Measurements from ENCODE around the gene DUOXA1. TPM values are rescaled to one million over a fixed set of nuclear protein-coding genes. Genes with fewer than 3 reads are reported as not detected.
"Not testable (repeated sequence)": the region's sequence is repeated elsewhere in the genome, so short reads cannot be mapped to it uniquely, and the experiment has no call there.

DUOXA1 gene
- total RNA-seq, 6 experiments from 2014 or later = 0.09 to 0.31 (median 0.16) TPM; not detected in 3

- H3K4me3 Mint-ChIP-seq = no peak overlapping the region
- H3K27ac Mint-ChIP-seq = no peak overlapping the region
- H3K4me1 Mint-ChIP-seq (ENCODE audit: low read depth) = no peaks in the 10 kb centered on the region
- H3K27me3 Mint-ChIP-seq (ENCODE audit: insufficient read depth) = peaks cover 8% of the 10 kb centered on the region
- H3K9me3 Mint-ChIP-seq = no peaks in the 10 kb centered on the region
- TF ChIP-seq CTCF (IDR thresholded peaks at IDR 0.05) = no peak
- DNase-seq = no peak
- no peaks in the 10 kb centered on the region for H3K36me3 Mint-ChIP-seq (ENCODE audit: low read depth)
These were observed 46.5 kb downstream of the DUOXA1 start for GRCh38 chr15:45083223-45083622.

- not testable (repeated sequence) for DNase-seq; H3K27ac Mint-ChIP-seq; H3K9me3 Mint-ChIP-seq; H3K4me3 Mint-ChIP-seq; H3K27me3 Mint-ChIP-seq (ENCODE audit: insufficient read depth); H3K36me3 Mint-ChIP-seq (ENCODE audit: low read depth); H3K4me1 Mint-ChIP-seq (ENCODE audit: low read depth)
These were observed 47.3 kb downstream of the DUOXA1 start for GRCh38 chr15:45082412-45082811.

GRCh38 chr15:45080593-45080992, 49.1 kb downstream of the DUOXA1 start:
- H3K4me3 Mint-ChIP-seq; H3K27me3 Mint-ChIP-seq (ENCODE audit: insufficient read depth); H3K9me3 Mint-ChIP-seq: not testable (repeated sequence)

GRCh38 chr15:45079628-45080246, 49.9 kb downstream of the DUOXA1 start:
- H3K4me1 Mint-ChIP-seq (ENCODE audit: low read depth); DNase-seq; H3K4me3 Mint-ChIP-seq; H3K27ac Mint-ChIP-seq; H3K36me3 Mint-ChIP-seq (ENCODE audit: low read depth); H3K27me3 Mint-ChIP-seq (ENCODE audit: insufficient read depth); H3K9me3 Mint-ChIP-seq: not testable (repeated sequence)

More at GRCh38 chr15:45080593-45080992, 49.1 kb downstream of the DUOXA1 start:
- H3K4me1 Mint-ChIP-seq (ENCODE audit: low read depth); H3K27ac Mint-ChIP-seq; DNase-seq; H3K36me3 Mint-ChIP-seq (ENCODE audit: low read depth): not testable (repeated sequence)

GRCh38 chr15:45079201-45079600, 50.5 kb downstream of the DUOXA1 start:
- DNase-seq; H3K27me3 Mint-ChIP-seq (ENCODE audit: insufficient read depth); H3K27ac Mint-ChIP-seq; H3K4me3 Mint-ChIP-seq; H3K4me1 Mint-ChIP-seq (ENCODE audit: low read depth); H3K9me3 Mint-ChIP-seq; H3K36me3 Mint-ChIP-seq (ENCODE audit: low read depth): not testable (repeated sequence)

GRCh38 chr15:45077391-45077790, 52.3 kb downstream of the DUOXA1 start:
- DNase-seq; H3K9me3 Mint-ChIP-seq; H3K27ac Mint-ChIP-seq; H3K4me3 Mint-ChIP-seq; H3K4me1 Mint-ChIP-seq (ENCODE audit: low read depth); H3K27me3 Mint-ChIP-seq (ENCODE audit: insufficient read depth); H3K36me3 Mint-ChIP-seq (ENCODE audit: low read depth): not testable (repeated sequence)

GRCh38 chr15:45075440-45076320, 54.0 kb downstream of the DUOXA1 start:
- DNase-seq; H3K27me3 Mint-ChIP-seq (ENCODE audit: insufficient read depth); H3K9me3 Mint-ChIP-seq; H3K36me3 Mint-ChIP-seq (ENCODE audit: low read depth); H3K4me3 Mint-ChIP-seq; H3K27ac Mint-ChIP-seq; H3K4me1 Mint-ChIP-seq (ENCODE audit: low read depth): not testable (repeated sequence)

GRCh38 chr15:45073602-45074001, 56.1 kb downstream of the DUOXA1 start:
- not testable (repeated sequence) for H3K4me1 Mint-ChIP-seq (ENCODE audit: low read depth); H3K27ac Mint-ChIP-seq; DNase-seq; H3K27me3 Mint-ChIP-seq (ENCODE audit: insufficient read depth); H3K36me3 Mint-ChIP-seq (ENCODE audit: low read depth); H3K9me3 Mint-ChIP-seq; H3K4me3 Mint-ChIP-seq

- H3K27ac Mint-ChIP-seq; H3K4me1 Mint-ChIP-seq (ENCODE audit: low read depth); H3K36me3 Mint-ChIP-seq (ENCODE audit: low read depth); H3K4me3 Mint-ChIP-seq; DNase-seq; H3K27me3 Mint-ChIP-seq (ENCODE audit: insufficient read depth); H3K9me3 Mint-ChIP-seq: not testable (repeated sequence)
These were observed 59.7 kb downstream of the DUOXA1 start for GRCh38 chr15:45069942-45070360.

Other genes starting within 250 kb of the DUOXA1 start
- not detected for gene TERB2, start 173.2 kb downstream of the DUOXA1 start, total RNA-seq (2021; fragmentation: NEBNext Ultra II Directional; extraction: Animal tissue kit (Norgen Biotek cat#: 25700))
- 10 to 100 TPM; 13.7 to 19.0 (median 16.7) TPM for gene SORD, start 106.7 kb downstream of the DUOXA1 start, total RNA-seq (2021; fragmentation: NEBNext Ultra II Directional; extraction: Animal tissue kit (Norgen Biotek cat#: 25700))
- gene DUOX2, start 15.7 kb downstream of the DUOXA1 start, total RNA-seq (2021; fragmentation: NEBNext Ultra II Directional; extraction: Animal tissue kit (Norgen Biotek cat#: 25700)) = not detected
- not detected for gene DUOXA2, start 15.6 kb downstream of the DUOXA1 start, total RNA-seq (2021; fragmentation: NEBNext Ultra II Directional; extraction: Animal tissue kit (Norgen Biotek cat#: 25700))
- gene DUOX1, start 115 bp upstream of the DUOXA1 start, total RNA-seq (2021; fragmentation: NEBNext Ultra II Directional; extraction: Animal tissue kit (Norgen Biotek cat#: 25700)) = under 1 TPM in 5 of 6 experiments, not detected in 1; 0.02 to 0.26 (median 0.12) TPM
- gene SHF, start 58.1 kb upstream of the DUOXA1 start, total RNA-seq (2021; fragmentation: NEBNext Ultra II Directional; extraction: Animal tissue kit (Norgen Biotek cat#: 25700)) = 1 to 10 TPM; 2.1 to 3.1 (median 2.1) TPM
- gene SLC28A2, start 122.4 kb upstream of the DUOXA1 start, total RNA-seq (2021; fragmentation: NEBNext Ultra II Directional; extraction: Animal tissue kit (Norgen Biotek cat#: 25700)) = not detected
- under 1 TPM in 3 of 6 experiments, not detected in 3; 0.14 to 0.38 (median 0.14) TPM for gene GATM, start 248.7 kb upstream of the DUOXA1 start, total RNA-seq (2021; fragmentation: NEBNext Ultra II Directional; extraction: Animal tissue kit (Norgen Biotek cat#: 25700))